ENCODE data around the gene DLX3.

The DLX3 gene

DNA sequence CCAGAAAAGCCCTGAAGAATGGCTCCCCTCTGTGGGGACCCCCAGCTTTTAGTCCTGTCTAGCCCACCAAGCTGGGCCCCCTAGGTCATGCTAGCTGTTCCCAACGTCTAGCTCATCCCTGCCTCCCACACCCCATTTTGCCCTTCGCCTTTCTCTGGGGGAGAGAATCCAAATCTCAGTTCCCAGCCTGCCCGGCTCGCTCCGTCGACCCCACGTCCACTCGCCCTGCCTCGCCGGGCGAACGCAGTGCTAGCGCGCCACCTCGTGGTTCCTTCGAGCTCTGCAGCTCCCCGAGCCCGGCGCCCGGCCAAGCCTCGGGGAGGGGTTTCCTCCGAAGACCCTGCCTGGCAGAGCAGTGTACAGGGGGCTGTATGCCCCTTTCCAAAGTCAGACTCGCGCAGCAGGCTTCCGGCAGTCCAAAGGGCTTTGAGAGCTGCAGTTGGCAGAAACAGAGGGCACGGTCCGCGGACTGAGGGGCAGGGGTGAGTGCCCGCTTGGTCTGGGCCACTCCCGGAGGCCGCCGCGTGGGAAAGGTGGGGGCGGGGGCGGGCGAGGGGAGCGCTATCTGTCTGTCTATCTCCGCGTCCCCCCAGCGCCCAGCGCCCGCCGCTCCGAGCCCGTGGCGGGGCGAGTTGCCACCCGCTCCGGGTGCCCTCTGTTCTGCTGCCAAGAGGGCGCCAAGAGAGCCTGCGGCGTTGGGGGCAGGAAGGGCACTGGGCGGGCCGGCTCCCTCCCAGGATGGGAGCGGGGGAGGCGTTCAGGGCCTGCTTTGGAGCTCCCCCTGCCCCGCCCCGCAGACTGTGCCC lies 1.7 kb upstream of the DLX3 start:
- Histone ChIP-seq H3K4me1 (ENCODE audit: control insufficient read depth, insufficient read depth, low read length) (peaks cover 11% of the 10 kb centered on the region), H3K9me3 (ENCODE audit: control insufficient read depth, insufficient read depth, low read length) (no peaks in the 10 kb centered on the region), H3K36me3 (ENCODE audit: control insufficient read depth, insufficient read depth, low read length) (no peaks in the 10 kb centered on the region), H3K27me3 (ENCODE audit: control insufficient read depth, insufficient read depth, low read length) (peaks cover 96% of the 10 kb centered on the region), H3K9ac (ENCODE audit: low read depth, low read length) (no peak overlapping the region), H3K4me3 (ENCODE audit: low read depth, low read length) (peak overlapping the region; percentile 50)

DNA sequence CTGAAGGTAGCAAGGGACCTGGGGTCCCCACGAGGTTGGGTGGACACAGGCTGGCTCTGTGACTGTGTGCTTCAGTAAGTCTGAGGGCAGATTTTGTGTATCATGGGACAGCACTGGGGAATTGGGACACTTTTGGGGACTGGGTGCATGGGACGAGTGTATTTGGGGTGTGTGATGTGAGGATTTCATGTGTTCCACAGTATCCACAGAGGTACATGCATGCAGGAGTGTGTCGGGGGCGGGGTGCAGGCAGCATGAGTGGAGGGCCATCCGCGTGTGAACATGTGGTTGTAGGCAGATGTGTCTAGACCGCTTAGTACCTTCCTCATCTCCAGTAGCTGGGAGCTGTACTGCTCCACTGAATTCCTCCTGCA lies 1.1 kb upstream of the DLX3 start:
- Histone ChIP-seq H3K4me1 (ENCODE audit: control insufficient read depth, insufficient read depth, low read length) (peaks cover 11% of the 10 kb centered on the region), H3K9me3 (ENCODE audit: control insufficient read depth, insufficient read depth, low read length) (no peaks in the 10 kb centered on the region), H3K9ac (ENCODE audit: low read depth, low read length) (no peak overlapping the region), H3K27me3 (ENCODE audit: control insufficient read depth, insufficient read depth, low read length) (peaks cover 96% of the 10 kb centered on the region), H3K4me3 (ENCODE audit: low read depth, low read length) (peak overlapping the region; percentile 26), H3K36me3 (ENCODE audit: control insufficient read depth, insufficient read depth, low read length) (no peaks in the 10 kb centered on the region)

DNA sequence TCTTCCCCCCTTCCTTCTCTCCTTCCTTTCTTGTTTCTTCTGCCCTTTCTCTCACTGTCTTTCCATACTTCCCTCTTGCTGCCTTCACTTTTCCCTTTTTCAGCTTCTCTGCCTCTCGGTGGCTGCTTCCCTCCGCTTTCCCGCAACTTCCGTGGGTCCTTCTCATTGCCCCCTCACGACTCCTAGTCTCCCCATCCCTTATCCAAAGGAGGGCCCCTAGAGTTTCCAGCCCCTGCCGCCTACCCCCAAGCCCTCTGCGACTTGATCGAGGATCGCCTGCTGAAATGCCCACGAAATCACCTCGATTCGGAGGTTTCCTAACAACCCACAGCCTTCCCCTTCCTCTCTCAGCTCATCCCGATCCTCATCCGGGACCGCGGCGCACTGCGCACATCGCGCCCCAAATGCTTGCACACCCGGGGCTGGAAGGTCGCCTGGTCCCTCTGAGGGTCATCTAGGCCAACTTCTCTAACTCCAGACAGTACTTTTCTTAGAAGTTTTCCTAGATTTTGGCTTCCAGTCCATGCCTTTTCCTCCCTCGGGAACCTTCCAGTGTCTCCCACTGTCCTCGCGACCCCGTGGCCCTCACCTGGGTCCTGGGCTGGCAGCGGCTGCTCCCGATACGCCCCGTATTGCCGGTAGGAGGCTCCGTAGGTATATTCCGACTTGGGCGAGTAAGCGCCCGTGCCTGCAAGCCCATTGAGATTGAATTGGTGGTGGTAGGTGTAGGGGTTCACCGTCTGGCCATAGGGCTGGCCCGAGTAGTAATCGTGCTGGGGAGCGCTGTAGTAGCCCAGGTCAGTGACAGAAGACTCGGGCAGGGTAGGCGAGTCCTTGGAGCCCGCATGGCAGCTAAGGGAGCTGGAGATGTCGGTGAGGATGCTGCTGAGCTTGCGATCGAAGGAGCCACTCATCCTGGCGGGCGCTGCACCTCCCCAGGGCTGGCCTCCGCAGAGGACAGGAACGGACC lies 654 bp downstream of the DLX3 start:
- H3K4me3 ChIP-seq (ENCODE audit: low read depth, low read length): peak overlapping the region; percentile 66
- peaks cover 95% of the 10 kb centered on the region for H3K27me3 ChIP-seq (ENCODE audit: control insufficient read depth, insufficient read depth, low read length)
- H3K9ac ChIP-seq (ENCODE audit: low read depth, low read length): no peak overlapping the region
- H3K36me3 ChIP-seq (ENCODE audit: control insufficient read depth, insufficient read depth, low read length): no peaks in the 10 kb centered on the region
- peaks cover 11% of the 10 kb centered on the region for H3K4me1 ChIP-seq (ENCODE audit: control insufficient read depth, insufficient read depth, low read length)
- H3K9me3 ChIP-seq (ENCODE audit: control insufficient read depth, insufficient read depth, low read length): no peaks in the 10 kb centered on the region

DNA sequence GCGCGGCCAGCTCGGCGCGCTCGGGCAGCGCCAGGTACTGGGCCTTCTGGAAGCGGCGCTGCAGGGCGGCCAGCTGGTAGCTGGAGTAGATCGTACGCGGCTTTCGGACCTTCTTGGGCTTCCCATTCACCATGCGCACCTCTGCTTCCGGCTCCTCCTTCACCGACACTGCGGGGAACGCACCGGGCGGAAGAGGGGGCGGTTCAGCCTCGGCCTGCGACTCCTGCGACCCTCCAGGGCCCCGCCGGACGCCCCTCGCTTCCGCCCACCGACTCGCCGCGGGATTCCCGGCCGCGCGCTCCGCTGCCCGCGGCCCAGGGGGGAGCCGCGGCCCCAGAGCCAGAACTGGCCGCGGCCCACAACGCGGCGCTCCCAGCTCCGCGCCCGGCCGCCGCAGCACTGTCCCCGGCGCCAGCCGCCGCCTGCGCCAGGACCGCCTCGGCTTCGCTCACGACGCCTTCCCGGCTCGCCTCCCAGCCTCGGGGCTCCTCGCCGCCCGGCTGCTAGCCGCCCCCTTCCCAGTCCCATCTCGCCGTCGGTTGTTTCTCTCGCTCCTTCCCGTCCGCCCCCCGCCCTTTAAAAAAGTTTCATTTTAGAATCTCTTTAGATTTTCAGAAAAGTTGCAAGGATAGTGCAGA lies 1.5 kb downstream of the DLX3 start:
- peak overlapping the region; percentile 66 for H3K4me3 ChIP-seq (ENCODE audit: low read depth, low read length)
- no peaks in the 10 kb centered on the region for H3K9me3 ChIP-seq (ENCODE audit: control insufficient read depth, insufficient read depth, low read length)
- peaks cover 10% of the 10 kb centered on the region for H3K4me1 ChIP-seq (ENCODE audit: control insufficient read depth, insufficient read depth, low read length)
- no peaks in the 10 kb centered on the region for H3K36me3 ChIP-seq (ENCODE audit: control insufficient read depth, insufficient read depth, low read length)
- peaks cover 96% of the 10 kb centered on the region for H3K27me3 ChIP-seq (ENCODE audit: control insufficient read depth, insufficient read depth, low read length)
- H3K9ac ChIP-seq (ENCODE audit: low read depth, low read length): no peak overlapping the region

DNA sequence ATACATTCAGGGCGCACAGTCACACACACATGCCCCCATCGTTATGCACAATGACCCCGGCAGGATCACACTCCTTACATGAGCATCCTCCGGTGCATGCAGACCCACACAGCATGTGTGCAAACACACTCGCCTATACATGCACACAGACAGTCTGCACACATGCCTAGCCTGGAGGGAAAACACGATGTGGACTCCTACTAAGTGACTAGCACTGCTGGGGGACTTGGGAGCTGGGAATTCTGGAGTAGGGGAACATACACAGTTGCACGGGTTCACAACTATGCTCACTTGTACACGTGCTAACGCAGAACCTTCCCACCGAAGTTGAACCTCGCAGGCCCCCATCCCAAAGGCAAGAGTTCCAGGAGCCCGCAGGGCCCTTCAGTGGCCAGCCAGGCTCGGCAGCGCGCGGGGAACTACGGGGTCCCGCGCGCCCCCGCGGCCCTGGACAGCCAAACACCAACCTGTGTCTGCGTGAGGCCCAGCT lies 2.0 kb downstream of the DLX3 start:
- H3K4me1 ChIP-seq (ENCODE audit: control insufficient read depth, insufficient read depth, low read length): peaks cover 8% of the 10 kb centered on the region
- H3K36me3 ChIP-seq (ENCODE audit: control insufficient read depth, insufficient read depth, low read length): no peaks in the 10 kb centered on the region
- H3K9me3 ChIP-seq (ENCODE audit: control insufficient read depth, insufficient read depth, low read length): no peaks in the 10 kb centered on the region
- peaks cover 97% of the 10 kb centered on the region for H3K27me3 ChIP-seq (ENCODE audit: control insufficient read depth, insufficient read depth, low read length)
- no peak overlapping the region for H3K9ac ChIP-seq (ENCODE audit: low read depth, low read length)
- H3K4me3 ChIP-seq (ENCODE audit: low read depth, low read length): peak overlapping the region; percentile 66

DNA sequence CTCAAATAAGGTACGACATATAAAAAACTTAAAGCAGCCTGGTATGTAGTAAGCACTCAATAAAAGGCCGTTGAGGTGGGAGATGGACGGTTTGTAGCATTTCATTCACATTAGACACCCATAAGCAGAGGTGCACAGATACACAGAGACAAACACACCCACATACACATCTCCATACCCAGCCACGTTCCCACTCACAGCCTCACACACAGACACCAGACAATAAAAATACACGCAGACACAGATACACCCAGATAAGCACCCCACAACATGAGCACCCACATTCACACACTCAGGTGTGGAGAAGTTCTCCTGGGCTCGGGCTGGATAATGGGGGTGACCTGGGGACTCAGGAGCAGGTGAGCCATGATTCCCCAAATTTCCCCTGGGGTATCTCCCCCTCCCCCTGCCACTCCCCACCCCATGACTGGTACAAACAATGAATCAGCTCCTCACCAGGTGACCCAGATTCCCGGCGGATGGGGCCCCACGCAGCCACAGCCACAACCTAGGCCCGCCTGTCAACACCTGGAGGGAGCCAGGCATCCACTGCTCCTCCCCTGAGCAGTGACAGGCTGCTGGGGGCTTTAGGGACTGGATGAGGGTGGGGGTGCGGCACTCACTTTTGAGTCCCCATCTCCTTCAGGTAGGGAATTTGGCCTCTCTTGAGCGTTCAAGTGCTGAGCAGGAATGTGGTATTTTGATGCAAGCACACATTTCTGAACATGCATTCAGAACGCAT lies 2.7 kb downstream of the DLX3 start:
- Histone ChIP-seq H3K9ac (ENCODE audit: low read depth, low read length) (no peak overlapping the region), H3K27me3 (ENCODE audit: control insufficient read depth, insufficient read depth, low read length) (peaks cover 97% of the 10 kb centered on the region), H3K36me3 (ENCODE audit: control insufficient read depth, insufficient read depth, low read length) (no peaks in the 10 kb centered on the region), H3K4me1 (ENCODE audit: control insufficient read depth, insufficient read depth, low read length) (peaks cover 8% of the 10 kb centered on the region), H3K9me3 (ENCODE audit: control insufficient read depth, insufficient read depth, low read length) (no peaks in the 10 kb centered on the region), H3K4me3 (ENCODE audit: low read depth, low read length) (peak overlapping the region; percentile 66)

DNA sequence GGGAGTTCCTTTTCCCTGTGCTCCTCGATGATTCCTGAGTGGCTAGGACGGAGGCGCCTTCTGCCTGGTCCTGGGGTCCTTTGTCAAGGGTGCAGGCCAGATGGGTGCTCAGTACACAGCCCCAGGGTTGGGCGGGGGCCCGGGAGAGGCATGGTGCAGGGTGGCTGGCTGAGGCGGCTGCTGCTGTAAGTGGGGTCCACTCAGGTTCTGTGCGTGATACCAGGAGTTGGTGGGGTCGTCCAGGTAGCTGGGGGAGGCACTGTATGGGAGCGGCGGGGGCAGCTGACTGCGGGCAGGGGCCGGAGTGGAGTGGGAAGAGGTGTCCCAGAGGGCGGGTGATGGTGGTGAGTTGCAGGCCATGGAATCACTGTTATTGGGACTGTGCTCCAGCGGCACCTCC lies 3.6 kb downstream of the DLX3 start:
- H3K27me3 ChIP-seq (ENCODE audit: control insufficient read depth, insufficient read depth, low read length): peaks cover 98% of the 10 kb centered on the region
- no peaks in the 10 kb centered on the region for H3K9me3 ChIP-seq (ENCODE audit: control insufficient read depth, insufficient read depth, low read length)
- H3K4me3 ChIP-seq (ENCODE audit: low read depth, low read length): no peak overlapping the region
- no peak overlapping the region for H3K9ac ChIP-seq (ENCODE audit: low read depth, low read length)
- H3K36me3 ChIP-seq (ENCODE audit: control insufficient read depth, insufficient read depth, low read length): no peaks in the 10 kb centered on the region
- H3K4me1 ChIP-seq (ENCODE audit: control insufficient read depth, insufficient read depth, low read length): peaks cover 8% of the 10 kb centered on the region

DNA sequence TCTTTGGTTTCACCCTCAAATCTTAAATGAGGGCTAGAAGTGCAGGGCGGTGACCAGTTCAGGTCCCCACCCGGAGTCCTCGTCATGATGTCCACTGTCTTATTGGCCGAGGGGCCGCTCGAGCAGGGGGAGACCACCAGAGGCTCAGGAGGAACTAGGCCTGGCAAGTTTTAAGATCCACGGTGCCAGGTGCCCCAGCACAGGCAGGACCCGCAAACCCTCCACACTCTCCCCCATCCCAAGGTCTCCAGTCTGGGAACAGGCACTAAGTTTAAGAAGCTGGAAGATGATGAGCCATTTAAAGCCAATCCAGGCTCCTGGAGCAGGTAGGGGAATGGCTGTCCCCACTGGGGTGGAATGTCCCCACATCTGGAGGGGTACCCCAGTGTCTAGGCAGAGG lies 4.1 kb downstream of the DLX3 start:
- H3K4me1 ChIP-seq (ENCODE audit: control insufficient read depth, insufficient read depth, low read length): peaks cover 8% of the 10 kb centered on the region
- peaks cover 98% of the 10 kb centered on the region for H3K27me3 ChIP-seq (ENCODE audit: control insufficient read depth, insufficient read depth, low read length)
- no peak overlapping the region for H3K9ac ChIP-seq (ENCODE audit: low read depth, low read length)
- no peaks in the 10 kb centered on the region for H3K36me3 ChIP-seq (ENCODE audit: control insufficient read depth, insufficient read depth, low read length)
- no peak overlapping the region for H3K4me3 ChIP-seq (ENCODE audit: low read depth, low read length)
- H3K9me3 ChIP-seq (ENCODE audit: control insufficient read depth, insufficient read depth, low read length): no peaks in the 10 kb centered on the region

DNA sequence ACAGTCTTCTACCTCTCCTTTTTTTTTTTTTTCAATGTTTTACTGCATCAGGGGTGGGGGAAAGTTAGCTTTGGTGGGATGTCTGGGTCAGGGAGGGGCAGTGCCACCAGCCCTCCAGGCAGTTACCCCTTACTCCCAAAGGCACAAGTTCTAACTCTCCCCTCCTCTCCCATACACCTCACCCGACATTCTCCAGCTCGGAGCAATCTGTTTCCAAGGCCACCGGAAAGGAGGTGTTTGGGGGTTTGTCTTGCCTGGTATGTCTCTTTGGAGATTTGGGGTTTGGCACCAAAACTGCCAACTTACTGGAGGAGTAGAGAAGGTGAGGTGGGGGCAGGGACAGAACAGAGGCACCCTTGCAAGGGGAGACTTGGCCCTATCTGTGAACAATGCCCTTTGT lies 4.7 kb downstream of the DLX3 start:
- no peaks in the 10 kb centered on the region for H3K9me3 ChIP-seq (ENCODE audit: control insufficient read depth, insufficient read depth, low read length)
- no peak overlapping the region for H3K4me3 ChIP-seq (ENCODE audit: low read depth, low read length)
- no peak overlapping the region for H3K9ac ChIP-seq (ENCODE audit: low read depth, low read length)
- peaks cover 97% of the 10 kb centered on the region for H3K27me3 ChIP-seq (ENCODE audit: control insufficient read depth, insufficient read depth, low read length)
- H3K4me1 ChIP-seq (ENCODE audit: control insufficient read depth, insufficient read depth, low read length): peaks cover 8% of the 10 kb centered on the region
- no peaks in the 10 kb centered on the region for H3K36me3 ChIP-seq (ENCODE audit: control insufficient read depth, insufficient read depth, low read length)

DNA sequence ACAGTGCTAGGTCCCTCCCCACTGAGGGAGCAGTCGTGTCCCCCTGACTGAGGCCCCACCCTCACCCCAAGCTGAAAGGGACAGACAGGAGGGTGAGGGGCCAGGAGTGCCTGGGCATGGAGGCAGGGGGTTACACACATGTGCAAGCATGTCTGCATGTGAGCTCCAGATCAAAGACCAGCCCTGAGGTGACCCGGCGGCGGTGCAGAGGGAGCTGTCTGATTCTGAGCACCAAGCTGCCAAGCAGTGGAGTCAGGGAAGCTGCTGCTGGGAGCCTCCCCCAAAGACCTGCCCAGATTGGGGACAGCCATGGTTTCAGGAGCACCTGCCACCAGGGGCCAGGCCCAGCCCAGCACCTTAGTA lies 5.5 kb downstream of the DLX3 start:
- Histone ChIP-seq H3K4me3 (ENCODE audit: low read depth, low read length) (no peak overlapping the region), H3K9me3 (ENCODE audit: control insufficient read depth, insufficient read depth, low read length) (no peaks in the 10 kb centered on the region), H3K9ac (ENCODE audit: low read depth, low read length) (no peak overlapping the region), H3K36me3 (ENCODE audit: control insufficient read depth, insufficient read depth, low read length) (no peaks in the 10 kb centered on the region), H3K27me3 (ENCODE audit: control insufficient read depth, insufficient read depth, low read length) (peaks cover 94% of the 10 kb centered on the region), H3K4me1 (ENCODE audit: control insufficient read depth, insufficient read depth, low read length) (peaks cover 8% of the 10 kb centered on the region)

Data from iPS-15b (cell line).